ENCODE results near the gene HBG1.

DNA sequence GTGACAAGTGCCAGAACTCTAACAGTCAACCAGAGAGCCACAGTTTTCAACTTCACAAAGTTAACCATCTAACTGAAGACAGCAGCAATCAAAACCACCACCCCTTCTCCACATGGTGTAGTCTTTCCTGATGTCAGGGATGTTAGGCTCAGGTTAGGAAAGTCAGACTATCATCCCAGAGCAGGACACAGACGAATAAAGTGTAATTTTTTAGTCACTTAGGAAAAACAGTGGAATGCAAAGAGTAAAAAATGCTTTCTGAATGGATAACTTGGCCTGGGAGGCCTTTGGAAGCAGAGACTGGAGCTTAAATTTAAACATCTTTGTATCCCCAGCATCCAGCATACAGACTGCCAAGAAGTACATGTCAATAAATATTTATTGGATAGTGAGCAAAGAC lies 36.7 kb upstream of the HBG1 start:
- TF ChIP-seq, protein P1, sequence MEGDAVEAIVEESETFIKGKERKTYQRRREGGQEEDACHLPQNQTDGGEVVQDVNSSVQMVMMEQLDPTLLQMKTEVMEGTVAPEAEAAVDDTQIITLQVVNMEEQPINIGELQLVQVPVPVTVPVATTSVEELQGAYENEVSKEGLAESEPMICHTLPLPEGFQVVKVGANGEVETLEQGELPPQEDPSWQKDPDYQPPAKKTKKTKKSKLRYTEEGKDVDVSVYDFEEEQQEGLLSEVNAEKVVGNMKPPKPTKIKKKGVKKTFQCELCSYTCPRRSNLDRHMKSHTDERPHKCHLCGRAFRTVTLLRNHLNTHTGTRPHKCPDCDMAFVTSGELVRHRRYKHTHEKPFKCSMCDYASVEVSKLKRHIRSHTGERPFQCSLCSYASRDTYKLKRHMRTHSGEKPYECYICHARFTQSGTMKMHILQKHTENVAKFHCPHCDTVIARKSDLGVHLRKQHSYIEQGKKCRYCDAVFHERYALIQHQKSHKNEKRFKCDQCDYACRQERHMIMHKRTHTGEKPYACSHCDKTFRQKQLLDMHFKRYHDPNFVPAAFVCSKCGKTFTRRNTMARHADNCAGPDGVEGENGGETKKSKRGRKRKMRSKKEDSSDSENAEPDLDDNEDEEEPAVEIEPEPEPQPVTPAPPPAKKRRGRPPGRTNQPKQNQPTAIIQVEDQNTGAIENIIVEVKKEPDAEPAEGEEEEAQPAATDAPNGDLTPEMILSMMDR (IDR thresholded peaks at IDR 0.05; ENCODE audit: low read depth, low read length, poor library complexity, severe bottlenecking), result no peak
- no peak for TF ChIP-seq EZH2phosphoT487 (IDR thresholded peaks at IDR 0.05; ENCODE audit: borderline replicate concordance, low read length)
